Measurements from ENCODE around the gene MED22.

MED22 gene

DNA sequence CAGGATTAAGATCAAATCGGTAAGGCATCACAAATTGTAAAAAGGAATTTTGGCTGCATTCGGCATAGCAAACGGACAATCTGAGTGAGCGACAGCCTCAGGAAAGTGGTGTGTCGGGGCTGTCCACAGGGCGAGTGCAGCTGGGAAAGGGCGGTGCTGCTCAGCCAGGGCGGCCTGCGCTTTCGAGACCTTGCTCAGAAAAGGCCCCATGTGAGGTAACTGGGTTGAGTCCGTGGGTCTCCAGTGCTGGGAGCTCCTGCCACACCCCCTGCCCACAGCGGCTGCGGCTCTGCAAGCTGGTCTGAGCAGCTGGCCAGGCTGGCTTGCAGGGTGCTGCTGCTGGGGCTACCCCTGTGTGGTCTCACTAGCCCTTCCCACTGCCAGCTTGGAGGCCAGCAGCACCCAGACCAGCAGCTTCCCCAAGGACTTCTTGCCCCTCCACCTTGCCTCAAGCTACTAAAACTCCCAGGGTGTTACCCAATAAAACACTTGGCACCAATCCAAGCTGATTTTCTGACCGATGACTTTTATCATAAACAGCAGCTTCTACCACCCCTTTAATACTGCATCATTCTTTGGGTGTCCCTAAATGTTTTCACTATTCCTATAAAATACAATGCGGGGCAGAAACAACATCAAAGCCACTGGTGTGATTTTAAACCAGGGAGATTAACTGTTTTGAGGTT is 14.6 kb upstream of the MED22 start:
- Histone ChIP-seq H3K9me3 (replicated peaks in 1 of 11) (no peaks in the 10 kb centered on the region), H3K9ac (peak overlapping the region in 5 of 11 experiments; percentile 12 to 93 (median 34); a peak in 5 of 22 replicates), H3K4me1 (peaks cover 34 to 59% (median 51%) of the 10 kb centered on the region in 10 experiments), H3K4me2 (peak overlapping the region in 3 of 11 experiments; percentile 66 to 80 (median 77); a peak in 5 of 22 replicates), H4K20me1 (peaks cover 70 to 100% (median 97%) of the 10 kb centered on the region in 11 experiments), H3K27me3 (no peaks in the 10 kb centered on the region), H3K4me3 (no peak overlapping the region), H3K36me3 (peaks cover 81 to 100% (median 93%) of the 10 kb centered on the region in 11 experiments), H3K27ac (peak overlapping the region in 2 of 11 experiments; percentile 66 to 95; a peak in 1 of 22 replicates)
- no peak for TF ChIP-seq Cebpa-rat (IDR thresholded peaks at IDR 0.05)

DNA sequence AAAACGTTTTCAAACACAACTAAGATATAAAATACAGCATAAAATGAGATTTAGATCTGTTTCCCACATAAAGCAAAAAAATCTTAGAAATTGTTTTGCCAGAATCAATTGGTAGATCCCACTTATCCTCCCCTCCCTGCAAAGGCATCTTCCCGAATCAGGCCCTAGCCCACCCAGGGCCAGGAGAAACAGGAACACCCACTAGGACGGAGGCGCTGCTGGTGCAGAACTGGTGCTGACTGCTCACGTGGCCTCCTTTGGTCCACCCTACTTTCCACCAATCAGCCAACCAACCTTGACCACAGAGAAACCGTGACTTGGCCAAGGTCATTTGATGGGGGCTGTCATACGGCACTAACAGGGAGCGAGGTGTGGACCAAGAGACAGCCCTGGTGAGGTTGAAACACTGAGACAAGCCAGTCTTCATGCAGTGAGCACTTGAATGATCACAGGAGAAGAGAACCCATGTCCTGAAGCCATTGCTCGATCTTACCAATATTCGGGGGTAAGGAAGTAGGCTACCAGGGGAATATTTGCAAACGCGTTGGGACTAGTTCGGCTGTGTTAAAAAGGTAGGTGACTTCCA is 13.7 kb upstream of the MED22 start:
- Histone ChIP-seq H3K27ac (peak overlapping the region in 6 of 11 experiments; percentile 10 to 95 (median 68); a peak in 9 of 22 replicates), H3K4me2 (peak overlapping the region in 9 of 11 experiments; percentile 18 to 98 (median 64); a peak in 15 of 22 replicates), H3K4me3 (no peak overlapping the region), H4K20me1 (peaks cover 61 to 100% (median 89%) of the 10 kb centered on the region in 11 experiments), H3K9ac (peak overlapping the region in 10 of 11 experiments; percentile 32 to 93 (median 48); a peak in 14 of 22 replicates), H3K27me3 (no peaks in the 10 kb centered on the region), H3K4me1 (peaks cover 42 to 67% (median 59%) of the 10 kb centered on the region in 10 experiments), H3K9me3 (replicated peaks in 1 of 11) (no peaks in the 10 kb centered on the region), H3K36me3 (peaks cover 72 to 92% (median 84%) of the 10 kb centered on the region in 11 experiments)
- no peak for TF ChIP-seq Cebpa-rat (IDR thresholded peaks at IDR 0.05)

DNA sequence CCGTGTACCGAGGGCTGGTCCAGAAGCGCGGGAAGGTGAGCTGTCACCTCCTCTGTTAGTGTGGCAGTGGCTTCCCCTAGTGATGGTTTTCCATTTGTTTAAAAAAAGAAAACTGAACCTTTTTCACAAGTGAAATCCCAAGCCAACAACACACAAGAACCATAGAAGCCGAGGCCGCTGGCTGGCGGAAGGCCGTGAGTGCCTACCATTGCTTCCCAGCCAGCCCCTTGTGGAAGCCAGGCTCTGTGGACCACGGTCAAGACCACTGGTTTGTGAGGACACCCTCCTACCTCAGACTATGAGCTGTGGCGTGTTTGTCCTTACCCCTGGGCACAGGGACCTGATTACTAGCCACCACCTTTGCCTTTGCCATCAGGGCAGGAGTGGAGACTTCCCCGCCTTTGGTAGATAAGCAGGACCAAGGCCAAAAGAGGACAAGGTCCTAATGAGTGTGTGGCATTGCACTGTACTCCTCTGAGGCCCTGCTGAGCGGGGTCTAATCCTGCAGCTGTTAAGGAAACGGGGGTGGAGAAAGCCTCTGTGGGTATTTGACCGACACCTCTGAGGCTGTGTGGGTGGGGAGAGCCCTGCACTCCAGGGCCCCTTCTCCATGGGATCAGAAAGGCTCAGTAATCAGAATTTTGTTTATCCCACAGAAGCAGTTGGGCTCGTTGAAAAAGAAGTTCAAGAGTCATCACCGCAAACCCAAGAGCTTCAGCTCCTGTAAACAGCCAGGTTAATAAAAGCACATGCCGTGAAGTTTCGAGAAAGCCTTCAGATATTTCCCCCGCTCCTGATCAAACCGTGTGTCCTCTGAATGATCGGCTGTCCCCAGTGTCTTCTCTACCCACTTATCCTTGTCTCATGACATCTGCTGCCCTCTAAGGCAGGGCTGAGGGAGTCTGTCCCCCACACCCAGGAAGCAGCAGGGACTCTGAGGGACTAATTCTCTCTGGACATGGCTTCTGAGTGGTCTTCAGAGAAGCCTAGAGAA is 12.8 kb upstream of the MED22 start:
- TF ChIP-seq Cebpa-rat (IDR thresholded peaks at IDR 0.05): no peak
- peaks cover 52 to 94% (median 80%) of the 10 kb centered on the region in 11 experiments; a peak in 21 of 22 replicates for H4K20me1 ChIP-seq
- peak overlapping the region; percentile 5 to 98 (median 56); a peak in 21 of 22 replicates for H3K4me2 ChIP-seq
- H3K9ac ChIP-seq: peak overlapping the region; percentile 35 to 93 (median 53); a peak in 20 of 22 replicates
- no peak overlapping the region for H3K4me3 ChIP-seq
- H3K27me3 ChIP-seq: no peaks in the 10 kb centered on the region
- H3K4me1 ChIP-seq: peaks cover 43 to 68% (median 60%) of the 10 kb centered on the region in 10 experiments
- no peaks in the 10 kb centered on the region for H3K9me3 ChIP-seq (replicated peaks in 1 of 11)
- peak overlapping the region in 10 of 11 experiments; percentile 4 to 95 (median 30); a peak in 13 of 22 replicates for H3K27ac ChIP-seq
- H3K36me3 ChIP-seq: peaks cover 63 to 82% (median 75%) of the 10 kb centered on the region in 11 experiments

DNA sequence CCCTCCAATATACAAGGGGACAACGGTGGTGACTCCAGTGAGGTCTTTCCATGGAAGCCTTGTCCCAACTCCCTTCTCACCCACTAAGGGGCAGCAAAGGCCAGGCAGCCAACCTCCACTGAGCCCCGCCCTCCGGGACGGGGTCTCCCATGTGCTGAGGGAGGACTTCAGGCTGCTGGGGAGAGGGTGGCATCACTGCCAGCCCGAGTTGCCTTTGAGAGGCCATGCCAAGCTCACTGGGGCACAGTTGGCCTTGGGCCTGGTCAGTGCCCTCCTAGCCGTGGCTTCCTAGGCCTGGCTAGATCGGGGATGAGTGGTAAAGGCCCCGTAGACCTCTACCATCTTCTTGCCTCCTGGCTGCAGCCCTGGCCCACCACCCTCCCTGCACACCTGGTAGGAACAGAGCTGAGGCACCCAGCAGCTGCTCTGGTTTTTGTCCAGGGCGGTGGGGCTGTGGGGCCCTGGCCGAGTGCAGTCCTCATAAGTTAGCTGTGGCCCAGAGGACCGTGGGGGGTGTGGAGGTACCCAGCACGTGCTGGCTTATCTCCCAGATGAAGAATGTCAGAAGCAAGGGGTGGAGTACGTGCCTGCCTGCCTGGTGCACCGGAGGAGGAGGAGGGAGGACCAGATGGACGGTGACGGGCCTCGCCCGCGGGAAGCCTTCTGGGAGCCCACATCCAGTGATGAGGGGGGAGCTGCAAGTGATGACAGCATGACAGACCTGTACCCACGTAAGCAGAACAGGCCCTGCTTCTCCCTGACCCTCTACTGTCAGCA is 11.7 kb upstream of the MED22 start:
- Histone ChIP-seq H3K4me1 (peaks cover 54 to 75% (median 70%) of the 10 kb centered on the region in 10 experiments), H3K4me2 (peak overlapping the region in 9 of 11 experiments; percentile 6 to 98 (median 64); a peak in 13 of 22 replicates)

DNA sequence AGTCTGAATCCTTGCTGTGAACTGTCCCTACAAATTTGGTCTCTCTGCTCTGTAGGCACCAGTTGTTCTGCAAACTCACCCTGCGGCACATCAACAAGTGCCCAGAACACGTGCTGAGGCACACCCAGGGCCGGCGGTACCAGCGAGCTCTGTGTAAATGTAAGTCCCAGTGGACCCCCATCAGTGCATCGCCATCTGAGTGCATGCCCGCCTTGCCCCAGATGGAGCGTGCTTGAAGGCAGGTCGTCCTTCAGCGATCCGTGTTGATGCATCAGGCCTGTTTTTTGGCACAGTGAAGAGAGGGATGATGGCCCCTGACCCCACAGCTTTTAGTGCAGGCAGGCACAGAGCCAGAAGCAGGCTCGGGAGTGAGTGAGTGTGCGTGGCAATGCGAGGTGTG is 9.7 kb upstream of the MED22 start:
- Histone ChIP-seq H3K4me1 (peaks cover 67 to 93% (median 86%) of the 10 kb centered on the region in 10 experiments), H3K9me3 (replicated peaks in 1 of 11) (no peaks in the 10 kb centered on the region), H3K9ac (peak overlapping the region; percentile 85 to 93 (median 90); a peak in 20 of 22 replicates), H3K27ac (peak overlapping the region in 7 of 11 experiments; percentile 6 to 95 (median 93); a peak in 7 of 22 replicates), H3K4me3 (peak overlapping the region; percentile 67 to 88 (median 78); a peak in 19 of 20 replicates), H3K27me3 (no peaks in the 10 kb centered on the region), H4K20me1 (peaks cover 34 to 89% (median 70%) of the 10 kb centered on the region in 11 experiments; a peak in 21 of 22 replicates), H3K4me2 (peak overlapping the region; percentile 98 to 100 (median 99)), H3K36me3 (peaks cover 37 to 66% (median 56%) of the 10 kb centered on the region in 11 experiments)
- no peak for TF ChIP-seq Cebpa-rat (IDR thresholded peaks at IDR 0.05)

More for the DNA sequence above, 11.7 kb upstream of the MED22 start:
- Histone ChIP-seq H4K20me1 (peaks cover 42 to 89% (median 70%) of the 10 kb centered on the region in 11 experiments; a peak in 21 of 22 replicates), H3K9ac (peak overlapping the region in 10 of 11 experiments; percentile 19 to 93 (median 58); a peak in 16 of 22 replicates), H3K27ac (peak overlapping the region in 5 of 11 experiments; percentile 35 to 95 (median 69); a peak in 8 of 22 replicates), H3K36me3 (peaks cover 52 to 71% (median 64%) of the 10 kb centered on the region in 11 experiments), H3K9me3 (replicated peaks in 1 of 11) (no peaks in the 10 kb centered on the region), H3K4me3 (no peak overlapping the region), H3K27me3 (no peaks in the 10 kb centered on the region)
- TF ChIP-seq Cebpa-rat (IDR thresholded peaks at IDR 0.05): no peak

DNA sequence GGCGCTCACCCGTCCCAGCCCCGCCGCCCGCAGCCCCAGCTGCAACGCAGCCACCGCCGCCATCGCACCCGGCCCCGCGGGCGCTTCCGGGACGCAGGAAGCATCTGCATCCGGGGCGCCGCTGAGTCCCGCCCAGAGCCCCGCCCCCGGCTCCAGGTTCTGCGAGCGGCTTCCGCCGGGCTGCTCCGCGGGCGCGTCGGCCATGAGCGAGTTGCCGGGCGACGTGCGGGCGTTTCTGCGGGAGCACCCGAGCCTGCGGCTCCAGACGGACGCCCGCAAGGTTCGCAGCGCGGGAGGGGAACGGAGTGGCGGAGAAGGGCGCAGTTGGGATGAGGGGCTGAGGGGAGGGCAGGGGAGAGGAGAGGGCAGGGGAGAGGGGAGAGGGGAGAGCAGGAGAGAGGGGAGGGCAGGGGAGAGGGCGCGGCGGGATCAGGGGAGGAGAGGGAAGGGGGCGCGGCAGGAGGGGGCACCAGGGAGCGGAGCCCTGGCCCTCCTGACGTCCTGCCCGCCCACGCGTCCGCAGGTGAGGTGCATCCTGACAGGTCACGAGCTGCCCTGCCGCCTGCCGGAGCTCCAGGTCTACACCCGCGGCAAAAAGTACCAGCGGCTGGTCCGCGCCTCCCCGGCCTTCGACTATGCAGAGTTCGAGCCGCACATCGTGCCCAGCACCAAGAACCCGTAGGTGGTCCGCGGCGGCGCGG is 8.6 kb upstream of the MED22 start, which contains the start of the genes SURF1 and SURF2:
Gene SURF1 (minus strand): TSS at position 97 of the 701 bp plus-strand sequence. CDS start 34 bp downstream, at position 63.
Gene SURF2 (plus strand): TSS at position 160 of the 701 bp plus-strand sequence. CDS start 43 bp downstream, at position 203.
- no peak for TF ChIP-seq Cebpa-rat (IDR thresholded peaks at IDR 0.05)
- peak within 1 kb of the TSS; percentile 58 to 95 (median 93); a peak in 21 of 22 replicates for H3K27ac ChIP-seq
- H3K27me3 ChIP-seq: no peaks in the 10 kb centered on the region
- peaks cover 65 to 92% (median 78%) of the 10 kb centered on the region in 10 experiments for H3K4me1 ChIP-seq
- peak within 1 kb of the TSS; percentile 67 to 88 (median 78) for H3K4me3 ChIP-seq
- peak within 1 kb of the TSS; percentile 98 to 100 (median 99) for H3K4me2 ChIP-seq
- peak within 1 kb of the TSS; percentile 85 to 93 (median 90) for H3K9ac ChIP-seq
- peaks cover 37 to 66% (median 56%) of the 10 kb centered on the region in 11 experiments for H3K36me3 ChIP-seq
- H3K9me3 ChIP-seq (replicated peaks in 1 of 11): no peaks in the 10 kb centered on the region
- H4K20me1 ChIP-seq: peaks cover 34 to 89% (median 70%) of the 10 kb centered on the region in 11 experiments
